ENCODE data around the gene NCKAP1.
"Not testable (repeated sequence)": the region's sequence is repeated elsewhere in the genome, so short reads cannot be mapped to it uniquely, and the experiment has no call there.

NCKAP1 gene

GRCh38 chr2:182906454-182906853, 131.8 kb downstream of the NCKAP1 start:
- DNase-seq, result no peak

GRCh38 chr2:182904844-182905243, 133.4 kb downstream of the NCKAP1 start:
- DNase-seq, result no peak

- DNase-seq, result no peak
Measured at GRCh38 chr2:182903566-182903965, 134.7 kb downstream of the NCKAP1 start.

GRCh38 chr2:182901748-182902147, 136.5 kb downstream of the NCKAP1 start:
- no peak for DNase-seq

- no peak for DNase-seq
Measured at GRCh38 chr2:182898718-182899117, 139.5 kb downstream of the NCKAP1 start.

- no peak for DNase-seq
Measured at GRCh38 chr2:182897137-182897536, 141.1 kb downstream of the NCKAP1 start.

- DNase-seq, result no peak
Measured at GRCh38 chr2:182895798-182896197, 142.5 kb downstream of the NCKAP1 start.

- no peak for DNase-seq
Measured at GRCh38 chr2:182895169-182895568, 143.1 kb downstream of the NCKAP1 start.

- DNase-seq, result no peak
Measured at GRCh38 chr2:182894174-182894573, 144.1 kb downstream of the NCKAP1 start.

- DNase-seq, result no peak
Measured at GRCh38 chr2:182893666-182894065, 144.6 kb downstream of the NCKAP1 start.

- DNase-seq, result not testable (repeated sequence)
Measured at GRCh38 chr2:182893035-182893434, 145.2 kb downstream of the NCKAP1 start.

- no peak for DNase-seq
Measured at GRCh38 chr2:182891611-182892010, 146.6 kb downstream of the NCKAP1 start.

- no peak for DNase-seq
Measured at GRCh38 chr2:182890773-182891378, 147.4 kb downstream of the NCKAP1 start.

GRCh38 chr2:182890305-182890704, 148.0 kb downstream of the NCKAP1 start:
- DNase-seq, result no peak

GRCh38 chr2:182887753-182888415, 150.4 kb downstream of the NCKAP1 start:
- DNase-seq, result no peak

GRCh38 chr2:182887093-182887492, 151.2 kb downstream of the NCKAP1 start:
- DNase-seq, result no peak

GRCh38 chr2:182885771-182886170, 152.5 kb downstream of the NCKAP1 start:
- DNase-seq, result no peak

GRCh38 chr2:182883451-182883850, 154.8 kb downstream of the NCKAP1 start:
- DNase-seq, result no peak

- DNase-seq, result not testable (repeated sequence)
Measured at GRCh38 chr2:182880100-182880499, 158.2 kb downstream of the NCKAP1 start.

- DNase-seq, result not testable (repeated sequence)
Measured at GRCh38 chr2:182876653-182877052, 161.6 kb downstream of the NCKAP1 start.

- peak; percentile 71 for DNase-seq
Measured at GRCh38 chr2:182870227-182870626, 168.0 kb downstream of the NCKAP1 start.

GRCh38 chr2:182868054-182868796, 170.0 kb downstream of the NCKAP1 start:
- no peak for DNase-seq

GRCh38 chr2:182867426-182868053, 170.7 kb downstream of the NCKAP1 start:
- DNase-seq, result no peak
